M059J (cell line): Measurements from ENCODE around the gene WWP2. TPM values are rescaled to one million over a fixed set of nuclear protein-coding genes. Genes with fewer than 3 reads are reported as not detected.
A peak's percentile ranks its signal among the peaks of the same experiment; 100 is the strongest.
"Not testable (repeated sequence)": the region's sequence is repeated elsewhere in the genome, so short reads cannot be mapped to it uniquely, and the experiment has no call there.

Experiments
- DNase-seq: peaks from one replicate; pipeline ENCODE4 v3.0.0-alpha.2; 2012; ENCODE audit warnings: low read depth
- total RNA-seq: library from RNA; depleted of rRNA; stranded (reverse); fragments of >200 nt; shearing (Covaris generic); gene quantifications from 2 replicates; pipeline ENCODE4 v1.2.3, GENCODE V29; 2014

The WWP2 gene
- total RNA-seq, 1 experiment from 2014 or later, result 26.5 TPM

- no peak for DNase-seq
These were observed 16.2 kb upstream of the WWP2 start for GRCh38 chr16:69745959-69746358.

DNA sequence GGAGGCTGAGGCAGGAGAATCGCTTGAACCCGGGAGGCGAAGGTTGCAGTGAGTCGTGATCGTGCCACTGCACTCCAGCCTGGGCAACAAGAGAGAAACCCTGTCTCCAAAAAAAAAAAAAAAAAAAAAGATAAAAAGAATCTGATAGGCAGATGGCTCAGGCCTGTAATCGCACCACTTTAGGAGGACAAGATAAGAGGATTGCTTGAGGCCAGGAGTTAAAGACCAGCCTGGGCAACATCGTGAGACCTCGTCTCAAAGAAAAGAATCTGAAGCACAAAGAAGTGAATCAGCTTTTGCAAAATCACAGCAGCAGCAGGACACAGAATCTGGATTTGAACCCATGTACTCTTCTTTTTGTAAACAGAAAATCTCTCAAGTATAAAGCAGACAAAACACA, 15.0 kb upstream of the WWP2 start:
- DNase-seq, result no peak

DNA sequence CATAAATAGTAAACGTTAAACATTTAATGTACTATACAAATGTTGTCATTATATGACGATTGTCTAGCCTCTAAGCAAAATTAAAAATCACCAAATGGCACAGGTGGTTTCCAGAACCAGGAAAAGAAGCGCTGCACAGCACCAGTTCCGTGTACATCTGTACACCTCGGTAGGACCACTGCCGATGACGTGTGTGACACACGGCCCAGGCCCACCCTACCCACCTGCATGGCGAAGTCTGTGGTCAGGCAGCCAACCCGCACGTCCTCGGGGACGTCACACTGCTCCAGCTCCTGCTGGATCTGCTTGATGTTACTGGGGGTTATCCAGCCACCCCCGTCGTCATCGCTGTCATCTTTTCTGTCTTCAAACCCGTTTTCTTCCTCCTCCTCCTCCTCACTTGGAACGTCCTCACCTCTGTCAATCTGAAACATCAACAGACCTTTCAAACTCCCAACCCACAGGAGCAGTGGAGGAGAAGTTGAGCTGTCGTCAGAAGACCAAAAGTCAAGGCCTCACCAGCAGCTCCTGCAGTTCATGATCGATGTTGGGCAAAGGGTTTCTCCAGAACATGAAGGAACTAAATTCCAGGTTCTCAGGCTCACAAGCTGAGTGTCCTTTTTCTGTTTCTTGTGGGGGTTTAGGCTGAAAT, 13.3 kb upstream of the WWP2 start:
- DNase-seq, result no peak

DNA sequence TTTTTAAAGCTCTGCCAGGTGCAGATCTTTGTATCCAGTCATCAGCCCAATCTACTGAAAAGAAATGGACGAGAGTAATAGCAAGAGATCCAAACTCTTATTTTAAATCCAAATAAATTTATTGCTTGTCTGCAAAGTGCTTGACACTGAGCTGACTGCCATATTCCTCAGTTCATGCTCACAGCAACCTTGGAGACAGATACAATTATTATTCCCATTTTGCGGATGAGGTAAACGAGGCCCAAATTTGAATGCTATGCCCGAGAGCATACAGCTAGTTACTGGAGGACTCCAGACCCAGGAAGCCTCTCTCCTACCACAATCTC, 8.0 kb upstream of the WWP2 start:
- no peak for DNase-seq

- DNase-seq, result peak; percentile 95
These were observed 7.4 kb upstream of the WWP2 start, which contains the start of gene NOB1 for GRCh38 chr16:69754469-69755310. TSS of gene NOB1 (minus strand) at chr16:69754926. CDS start at chr16:69754910, 16 bp downstream.

DNA sequence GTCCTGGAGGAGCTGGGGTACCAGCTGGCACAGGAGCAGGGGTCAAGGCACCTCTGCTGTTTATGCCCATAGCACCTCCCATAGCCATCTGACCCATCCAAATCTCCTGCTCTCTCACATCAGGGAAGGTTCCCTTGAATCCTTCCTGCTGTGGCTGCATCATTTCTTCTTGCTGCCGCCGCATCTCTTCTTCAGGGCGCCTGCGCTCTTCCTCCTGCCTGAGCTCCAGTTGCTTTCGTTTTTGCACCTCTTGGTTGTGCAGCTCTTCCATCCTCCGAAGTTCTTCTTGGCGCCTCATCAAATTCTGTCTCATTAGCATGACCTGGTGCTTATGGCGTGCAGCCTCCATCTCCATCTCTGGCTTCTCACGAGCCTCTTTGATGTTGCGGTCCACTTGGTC, 5.4 kb upstream of the WWP2 start:
- DNase-seq, result no peak

GRCh38 chr16:69757375-69757774, 4.8 kb upstream of the WWP2 start:
- not testable (repeated sequence) for DNase-seq

DNA sequence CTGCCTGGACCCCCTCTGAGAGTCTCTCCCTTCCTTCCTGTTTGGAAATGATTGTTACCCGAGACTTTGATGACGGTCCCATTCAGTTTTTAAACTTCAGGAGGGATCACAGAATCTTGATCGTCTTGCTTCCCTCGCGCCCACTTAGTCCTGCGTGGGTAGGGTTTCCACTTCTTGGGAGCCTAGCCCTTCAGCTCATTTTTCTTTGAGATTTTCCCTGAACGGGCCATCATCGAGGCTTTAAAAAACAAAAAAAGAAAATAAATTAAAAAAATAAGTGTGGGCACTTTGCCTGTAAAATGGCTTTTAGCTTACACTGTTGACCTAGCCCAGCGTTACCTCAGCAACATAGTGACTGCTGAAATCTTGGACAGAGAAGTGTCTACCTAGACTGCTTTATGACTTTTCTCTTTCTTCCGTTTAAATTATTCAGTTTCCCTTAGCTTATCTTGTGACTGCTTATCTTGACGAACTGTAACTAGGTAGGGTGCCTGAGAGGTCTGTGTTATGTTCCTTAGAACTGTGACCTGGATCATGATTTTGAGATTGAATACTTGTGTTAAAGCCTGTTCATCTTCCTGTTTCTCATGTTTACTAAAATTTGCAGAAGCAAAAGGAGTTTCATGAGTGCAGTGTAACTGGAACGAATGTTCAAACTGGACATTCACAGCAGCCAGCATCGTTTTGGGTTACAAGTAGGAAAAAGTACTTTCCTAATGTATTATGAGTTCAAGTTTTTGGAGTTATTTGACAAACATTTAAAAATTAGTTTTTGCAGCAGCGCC, 874 bp downstream of the WWP2 start:
- DNase-seq, result peak; percentile 61

DNA sequence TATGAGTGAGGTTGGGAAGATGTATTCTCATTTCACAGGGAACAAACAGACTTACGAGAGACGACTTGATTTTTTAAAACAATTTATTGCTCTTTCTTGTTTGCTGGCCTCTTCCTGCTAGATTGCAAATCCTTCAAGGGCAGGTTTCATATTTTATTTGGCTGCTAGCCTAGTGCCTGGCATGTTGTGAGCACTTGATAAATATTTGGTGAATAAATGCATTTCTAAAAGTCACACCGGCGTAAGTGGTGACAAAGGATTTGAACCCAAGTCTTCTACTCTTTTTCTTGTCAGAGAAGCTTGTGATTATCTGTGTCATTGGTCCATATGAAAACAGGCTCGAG, 1.4 kb downstream of the WWP2 start:
- no peak for DNase-seq

- no peak for DNase-seq
These were observed 5.5 kb downstream of the WWP2 start for GRCh38 chr16:69767459-69768229.

GRCh38 chr16:69768666-69769065, 6.5 kb downstream of the WWP2 start:
- no peak for DNase-seq

DNA sequence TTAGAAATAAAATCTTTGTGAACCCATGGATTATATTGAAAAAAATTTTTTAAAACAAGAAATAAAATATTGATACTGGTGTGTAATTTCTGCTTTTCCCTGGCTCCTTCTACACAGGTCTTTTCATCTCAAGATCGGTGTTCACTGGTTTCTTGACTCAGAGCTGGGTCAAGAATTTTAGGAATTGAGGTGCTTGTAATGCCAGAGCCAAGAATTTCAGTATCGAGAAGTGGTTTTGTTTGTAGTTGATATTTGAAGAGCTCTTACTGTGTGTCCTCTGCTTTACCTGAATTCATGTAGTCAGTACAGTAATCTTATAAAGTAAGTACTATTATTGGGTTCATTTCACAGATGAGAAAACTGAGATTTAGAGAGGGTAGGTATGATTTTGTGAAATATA, 7.3 kb downstream of the WWP2 start:
- no peak for DNase-seq

DNA sequence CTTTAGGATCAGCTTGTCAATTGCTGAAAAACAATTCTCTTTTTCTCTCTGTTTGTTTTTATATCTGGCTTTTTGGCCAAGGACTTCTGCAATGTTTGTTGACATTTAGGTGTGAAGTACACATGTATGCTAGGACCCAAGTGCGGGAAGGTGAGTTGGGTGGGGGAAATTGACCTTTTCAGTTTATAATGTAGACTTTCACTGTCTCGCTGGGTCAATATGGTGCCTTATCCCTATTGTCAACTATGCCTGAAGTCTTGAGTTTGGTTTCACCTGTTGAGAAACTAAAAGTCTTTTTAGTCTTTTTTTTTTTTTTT, 9.5 kb downstream of the WWP2 start:
- DNase-seq, result no peak

- DNase-seq, result peak; percentile 22
These were observed 11.3 kb downstream of the WWP2 start for GRCh38 chr16:69773260-69773947.

- no peak for DNase-seq
These were observed 13.4 kb downstream of the WWP2 start for GRCh38 chr16:69775563-69775962.

DNA sequence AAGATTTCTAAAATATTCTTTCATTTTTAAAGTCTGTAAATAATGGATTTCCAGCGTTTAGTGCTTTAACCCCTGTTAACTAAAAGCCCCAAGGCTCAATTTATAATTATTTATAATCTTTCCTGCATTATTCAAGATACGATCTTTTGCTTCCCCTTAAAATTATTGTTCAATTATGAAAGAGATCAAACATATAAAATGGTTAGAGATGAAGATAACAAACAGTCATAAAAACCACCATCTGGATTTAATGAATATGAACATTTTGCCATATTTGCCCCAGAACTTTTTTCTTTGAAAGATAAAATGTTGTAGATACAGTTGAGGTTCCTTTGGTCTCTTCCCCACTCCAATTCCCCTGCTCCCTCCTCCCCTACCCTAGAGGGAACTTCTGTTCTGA, 17.6 kb downstream of the WWP2 start:
- DNase-seq, result no peak

DNA sequence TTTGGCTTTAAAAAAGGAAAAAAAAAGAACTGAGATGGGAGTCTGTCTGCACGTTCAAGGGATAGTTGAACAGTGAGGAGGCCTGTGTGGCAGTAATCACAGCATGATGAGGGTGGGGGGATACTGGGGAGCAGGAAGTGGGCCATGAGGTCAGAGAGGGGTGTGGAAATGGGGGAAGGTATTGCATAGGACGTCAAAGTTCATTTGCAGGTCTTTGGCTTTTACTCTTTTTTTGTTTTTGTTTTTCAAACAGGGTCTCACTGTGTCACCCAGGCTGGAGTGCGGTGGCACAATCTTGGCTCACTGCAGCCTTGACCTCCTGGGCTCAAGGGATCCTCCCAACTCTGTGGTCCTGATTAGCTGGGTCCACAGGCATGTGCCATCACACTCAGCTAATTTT, 19.0 kb downstream of the WWP2 start:
- DNase-seq, result no peak

- no peak for DNase-seq
These were observed 22.5 kb downstream of the WWP2 start for GRCh38 chr16:69784586-69784985.

GRCh38 chr16:69787883-69788282, 25.8 kb downstream of the WWP2 start:
- DNase-seq, result no peak

- not testable (repeated sequence) for DNase-seq
These were observed 29.3 kb downstream of the WWP2 start for GRCh38 chr16:69791391-69791847.

DNA sequence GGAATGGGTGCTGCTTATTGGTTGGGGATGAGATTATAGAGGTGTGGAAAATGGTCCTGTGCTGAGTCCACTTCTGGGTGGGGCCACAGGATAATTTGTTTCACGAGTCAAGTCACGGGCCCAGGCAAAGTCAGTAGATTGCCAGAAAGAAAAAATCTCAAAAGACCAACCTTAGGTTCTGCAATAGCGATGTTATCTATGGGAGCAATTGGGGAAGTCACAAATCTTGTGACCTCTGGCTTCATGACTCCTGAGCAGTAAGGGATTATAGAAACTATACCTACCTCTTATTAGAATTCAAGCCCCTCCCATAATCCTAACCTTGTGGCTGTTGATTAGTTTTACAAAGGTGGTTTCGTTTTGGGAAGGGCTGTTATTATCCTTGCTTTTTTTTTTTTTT, 31.4 kb downstream of the WWP2 start:
- DNase-seq, result no peak
